ENCODE data around the gene SPI1.

Gene SPI1

GRCh38 chr11:47406896-47407745 is 28.8 kb upstream of the SPI1 start:
- DNase-seq (ENCODE audit: low spot score), result no peak

- no peak for DNase-seq (ENCODE audit: low spot score)
These were observed 25.2 kb upstream of the SPI1 start for GRCh38 chr11:47403571-47403970.

- no peak for DNase-seq (ENCODE audit: low spot score)
These were observed 24.8 kb upstream of the SPI1 start for GRCh38 chr11:47403135-47403534.

GRCh38 chr11:47400768-47401279 is 22.5 kb upstream of the SPI1 start:
- no peak for DNase-seq (ENCODE audit: low spot score)

GRCh38 chr11:47399860-47400767 is 21.8 kb upstream of the SPI1 start:
- no peak for DNase-seq (ENCODE audit: low spot score)

GRCh38 chr11:47398551-47398950 is 20.2 kb upstream of the SPI1 start:
- no peak for DNase-seq (ENCODE audit: low spot score)

GRCh38 chr11:47398011-47398410 is 19.7 kb upstream of the SPI1 start:
- DNase-seq (ENCODE audit: low spot score), result no peak

- no peak for DNase-seq (ENCODE audit: low spot score)
These were observed 17.6 kb upstream of the SPI1 start for GRCh38 chr11:47396049-47396320.

- DNase-seq (ENCODE audit: low spot score), result no peak
These were observed 17.1 kb upstream of the SPI1 start for GRCh38 chr11:47395223-47396048.

- DNase-seq (ENCODE audit: low spot score), result no peak
These were observed 16.2 kb upstream of the SPI1 start for GRCh38 chr11:47394322-47395222.

- no peak for DNase-seq (ENCODE audit: low spot score)
These were observed 15.6 kb upstream of the SPI1 start for GRCh38 chr11:47394050-47394321.

- DNase-seq (ENCODE audit: low spot score), result no peak
These were observed 15.1 kb upstream of the SPI1 start for GRCh38 chr11:47393163-47394049.

- no peak for DNase-seq (ENCODE audit: low spot score)
These were observed 14.3 kb upstream of the SPI1 start for GRCh38 chr11:47392546-47393162.

- DNase-seq (ENCODE audit: low spot score), result no peak
These were observed 13.5 kb upstream of the SPI1 start for GRCh38 chr11:47391711-47392432.

GRCh38 chr11:47391077-47391583 is 12.8 kb upstream of the SPI1 start:
- DNase-seq (ENCODE audit: low spot score), result no peak

GRCh38 chr11:47390422-47390760 is 12.0 kb upstream of the SPI1 start:
- no peak for DNase-seq (ENCODE audit: low spot score)

- no peak for DNase-seq (ENCODE audit: low spot score)
These were observed 11.5 kb upstream of the SPI1 start for GRCh38 chr11:47389577-47390421.

All from hematopoietic multipotent progenitor cell treated with erythropoietin and hydrocortisone succinate and interleukin-3 and kit ligand, for 17 days (in vitro differentiated cells).